Activated CD4-positive, alpha-beta T cell treated with anti-CD3 and anti-CD28 coated beads for 36 hours (primary cell): ENCODE data around the gene SS18L1. TPM values are rescaled to one million over a fixed set of nuclear protein-coding genes. Genes with fewer than 3 reads are reported as not detected.

Experiments
- ATAC-seq: fragments of 200-7000 bp; cut with Tn5 transposase; one replicate; pipeline ENCODE4 v1.10.0; 2021; ENCODE audit warnings: mild to moderate bottlenecking, moderate library complexity
- CTCF ChIA-PET: fragments of 350-600 bp; sonication (Branson Sonifier 250); formaldehyde crosslinking; loops from one replicate; lab custom pipeline; 2021; ENCODE audit warnings: antibody characterized with exemption; lab: Charles Lee
- POLR2A ChIA-PET: fragments of 350-600 bp; sonication (Branson Sonifier 250); formaldehyde crosslinking; loops from one replicate; lab custom pipeline; 2021; ENCODE audit warnings: antibody characterized with exemption, inconsistent platforms; lab: Charles Lee
- DNase-seq: peaks from one replicate; pipeline ENCODE4 v3.0.0-alpha.2; 2020
- H3K27ac Mint-ChIP-seq: one replicate; pipeline ENCODE4 v1.8.0; 2021; ENCODE audit warnings: mixed read lengths
- H3K27me3 Mint-ChIP-seq: one replicate; pipeline ENCODE4 v1.8.0; 2021; ENCODE audit warnings: mixed read lengths
- H3K36me3 Mint-ChIP-seq: one replicate; pipeline ENCODE4 v1.8.0; 2021; ENCODE audit warnings: low read depth, mixed read lengths
- H3K4me1 Mint-ChIP-seq: one replicate; pipeline ENCODE4 v1.8.0; 2021; ENCODE audit warnings: mixed read lengths
- H3K4me3 Mint-ChIP-seq: one replicate; pipeline ENCODE4 v1.8.0; 2021; ENCODE audit warnings: mild to moderate bottlenecking, moderate library complexity, mixed read lengths
- H3K9me3 Mint-ChIP-seq: one replicate; pipeline ENCODE4 v1.8.0; 2021; ENCODE audit warnings: low read depth, mixed read lengths
- intact Hi-C, 2 experiments: fragments of 100-400 bp; cut with DNase I in 1 of 2; cut with micrococcal nuclease in 1 of 2; formaldehyde crosslinking; loops; one replicate each; pipeline versions ENCODE4 v1.14.2 to v1.15.1; 2022 to 2024; cut with DNase I, micrococcal nuclease
- total RNA-seq, 2 experiments: library from RNA; stranded (reverse); gene quantifications; one replicate each; pipeline ENCODE4 v1.2.3, GENCODE V29; 2021

The SS18L1 gene
- total RNA-seq, 2 experiments from 2014 or later = 14.3 to 16.6 TPM

DNA sequence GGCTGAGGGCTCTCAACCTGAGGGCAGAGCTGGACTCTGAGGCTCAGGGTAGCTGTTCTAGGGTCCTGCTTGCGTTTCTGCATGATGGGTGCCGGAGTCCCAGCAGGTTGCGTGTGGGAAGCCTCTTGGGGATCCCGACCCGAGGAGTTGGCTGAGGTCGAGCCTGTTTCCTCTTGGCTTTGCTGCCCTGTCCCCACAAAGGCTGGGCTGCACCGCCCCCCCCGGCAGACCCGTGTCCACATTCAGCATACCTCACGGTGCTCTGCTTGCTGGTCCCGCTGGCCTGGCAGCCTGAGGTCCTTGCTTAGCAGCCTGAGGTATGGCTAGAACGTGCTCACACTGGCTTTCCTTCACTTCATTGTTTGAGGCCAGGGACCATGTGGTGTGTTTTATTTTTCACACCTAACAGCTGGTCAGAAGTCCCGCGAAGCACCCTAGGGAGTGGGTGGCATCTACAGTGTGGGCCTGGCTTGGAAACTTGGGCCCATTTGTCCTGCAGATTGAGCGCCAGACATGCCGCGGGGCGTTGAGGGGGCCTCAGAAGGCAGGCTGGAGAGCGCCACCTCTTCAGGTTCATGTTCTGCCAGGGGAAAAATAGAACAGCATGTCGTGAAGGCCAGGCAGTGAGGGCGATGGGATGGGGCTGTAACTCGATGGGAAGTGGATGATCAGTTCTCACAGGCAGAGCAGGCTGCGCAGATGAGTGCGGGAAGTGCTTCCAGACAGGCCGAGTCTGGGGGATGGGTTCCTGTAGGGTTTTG, 11.8 kb upstream of the SS18L1 start:
- peaks cover 19% of the 10 kb centered on the region for H3K4me1 Mint-ChIP-seq
- no peak overlapping the region for H3K4me3 Mint-ChIP-seq
- intact Hi-C loops = no loop called here
- peak overlapping the region; percentile 67 for H3K27ac Mint-ChIP-seq
- H3K9me3 Mint-ChIP-seq = no peaks in the 10 kb centered on the region
- no peaks in the 10 kb centered on the region for H3K27me3 Mint-ChIP-seq
- ATAC-seq (no peak), DNase-seq (no peak)
- CTCF ChIA-PET = no interaction called here
- POLR2A ChIA-PET = no interaction called here
- peaks cover 60% of the 10 kb centered on the region for H3K36me3 Mint-ChIP-seq

DNA sequence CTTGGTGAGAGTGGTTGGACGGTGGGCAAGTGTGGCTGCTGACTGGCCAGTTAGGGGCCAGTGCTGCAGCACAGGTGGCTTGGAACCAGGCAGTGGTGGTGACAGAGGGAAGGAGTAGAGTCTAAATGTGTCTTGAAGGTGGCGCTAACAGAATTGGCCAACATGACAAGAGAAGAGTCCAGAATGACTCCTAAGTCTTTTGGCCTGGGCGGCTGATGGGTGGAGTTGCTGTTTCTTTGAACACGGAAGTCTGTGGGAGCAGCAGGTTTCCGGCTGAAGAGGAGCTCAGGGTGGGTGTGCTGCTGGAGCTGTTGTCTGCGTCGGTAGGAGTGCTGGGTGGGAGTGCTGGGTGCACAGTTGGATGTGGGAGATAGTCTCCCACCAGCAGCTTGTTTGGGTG, 11.1 kb upstream of the SS18L1 start:
- Mint-ChIP-seq H3K4me1 (peaks cover 21% of the 10 kb centered on the region), H3K9me3 (no peaks in the 10 kb centered on the region), H3K4me3 (no peak overlapping the region), H3K36me3 (peaks cover 64% of the 10 kb centered on the region), H3K27ac (peak overlapping the region; percentile 67), H3K27me3 (no peaks in the 10 kb centered on the region)
- no peak for DNase-seq
- ChIA-PET CTCF (no interaction called here), POLR2A (no interaction called here)
- ATAC-seq = no peak
- intact Hi-C loops = no loop called here

DNA sequence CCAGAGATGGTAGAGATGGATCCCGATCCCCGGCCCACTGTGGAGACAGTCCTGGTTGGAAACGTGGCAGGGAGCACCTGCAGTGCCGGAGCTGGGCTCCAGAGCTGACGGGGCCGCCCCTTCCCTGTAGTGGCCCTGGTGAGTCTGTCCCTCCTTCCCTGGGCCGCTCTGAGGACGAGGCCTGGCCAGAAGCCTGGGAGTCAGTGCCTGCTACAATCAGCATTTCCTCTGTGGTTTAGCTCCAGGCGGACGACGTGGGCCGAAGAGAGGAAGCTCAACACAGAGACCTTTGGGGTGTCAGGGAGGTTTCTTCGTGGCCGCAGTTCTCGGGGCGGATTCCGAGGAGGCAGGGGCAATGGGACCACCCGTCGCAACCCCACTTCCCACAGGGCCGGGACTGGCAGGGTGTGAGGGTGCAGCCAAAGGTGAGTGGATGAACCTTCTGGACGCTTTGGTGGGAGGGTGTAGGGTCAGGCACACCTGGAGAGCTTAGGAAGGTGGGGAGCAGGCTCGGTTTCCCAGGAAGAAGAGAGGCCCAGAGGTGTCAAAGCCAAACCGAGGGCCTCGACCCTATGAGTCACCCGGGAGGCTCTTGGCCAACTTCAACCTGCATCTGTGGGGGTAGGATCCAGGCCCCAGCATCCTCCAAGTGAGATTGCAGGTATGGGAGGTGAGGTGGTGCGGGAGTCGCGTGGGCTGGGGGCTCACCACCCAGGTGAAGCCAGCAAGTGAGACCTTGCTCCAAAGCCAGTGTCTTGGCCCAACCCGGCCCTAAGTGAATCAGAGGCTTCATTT, 10.3 kb upstream of the SS18L1 start:
- intact Hi-C loops = no loop called here
- no peak for DNase-seq
- Mint-ChIP-seq H3K36me3 (peaks cover 64% of the 10 kb centered on the region), H3K9me3 (no peaks in the 10 kb centered on the region), H3K27me3 (no peaks in the 10 kb centered on the region), H3K4me3 (no peak overlapping the region), H3K4me1 (peaks cover 19% of the 10 kb centered on the region), H3K27ac (no peak overlapping the region)
- no peak for ATAC-seq
- ChIA-PET POLR2A (no interaction called here), CTCF (no interaction called here)

DNA sequence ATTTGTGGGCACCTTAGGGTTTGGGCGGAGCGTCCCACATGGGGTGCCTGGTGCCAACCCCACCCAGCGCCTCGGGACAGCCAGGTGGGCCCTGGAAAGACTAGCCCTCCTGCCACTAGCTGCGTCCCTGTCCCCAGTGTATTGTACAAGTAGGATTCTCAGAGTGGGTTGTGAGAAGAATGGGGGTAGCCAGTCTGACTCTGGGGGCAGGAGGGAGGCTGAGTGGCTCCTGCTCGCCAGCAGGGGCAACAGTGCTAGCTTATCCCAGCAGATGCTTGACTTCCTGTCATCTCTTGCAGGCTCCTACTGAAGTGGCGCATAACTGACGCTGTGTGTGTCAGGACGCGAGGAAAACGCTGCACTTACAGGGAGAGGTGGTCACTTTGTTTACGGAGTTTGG, 9.7 kb upstream of the SS18L1 start:
- Mint-ChIP-seq H3K27ac (peak overlapping the region; percentile 78), H3K4me1 (peaks cover 20% of the 10 kb centered on the region), H3K27me3 (no peaks in the 10 kb centered on the region), H3K4me3 (no peak overlapping the region), H3K36me3 (peaks cover 64% of the 10 kb centered on the region), H3K9me3 (no peaks in the 10 kb centered on the region)
- intact Hi-C loops = no loop called here
- ChIA-PET POLR2A (no interaction called here), CTCF (interaction anchor here (0.6 kb wide), 1 partner anchor 107 kb away, joined by 3 read pairs; no protein-coding TSS in a partner anchor)
- ATAC-seq (peak; percentile 46), DNase-seq (no peak)

DNA sequence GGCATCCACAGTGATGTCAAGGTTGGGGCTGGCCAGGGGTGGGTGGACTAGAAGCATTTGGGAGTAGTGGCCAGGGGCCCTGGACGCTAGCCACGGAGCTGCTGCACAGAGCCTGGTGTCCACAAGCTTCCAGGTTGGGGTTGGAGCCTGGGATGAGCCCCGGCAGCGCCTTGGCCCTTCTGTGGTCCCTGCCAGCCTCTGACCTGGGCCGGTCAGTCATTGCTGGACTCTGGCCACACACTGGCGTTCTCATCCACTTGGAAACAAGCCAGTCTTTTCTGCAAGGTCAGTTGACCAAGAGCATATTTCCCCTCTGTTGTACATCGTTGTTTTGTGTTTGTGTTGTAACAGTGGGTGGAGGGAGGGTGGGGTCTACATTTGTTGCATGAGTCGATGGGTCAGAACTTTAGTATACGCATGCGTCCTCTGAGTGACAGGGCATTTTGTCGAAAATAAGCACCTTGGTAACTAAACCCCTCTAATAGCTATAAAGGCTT, 8.8 kb upstream of the SS18L1 start:
- ChIA-PET POLR2A (no interaction called here), CTCF (interaction anchor here (1.6 to 2.0 kb wide), 4 partner anchors 10 to 124 kb away, joined by 5 to 15 read pairs (median 10); no protein-coding TSS in a partner anchor)
- Mint-ChIP-seq H3K4me1 (peaks cover 27% of the 10 kb centered on the region), H3K27ac (no peak overlapping the region), H3K9me3 (no peaks in the 10 kb centered on the region), H3K27me3 (no peaks in the 10 kb centered on the region), H3K36me3 (peaks cover 68% of the 10 kb centered on the region), H3K4me3 (no peak overlapping the region)
- no peak for DNase-seq
- intact Hi-C loops = loop anchor here in 1 of 2 experiments (5.0 kb wide), 1 partner anchor 107 kb away; no protein-coding TSS in a partner anchor
- ATAC-seq = no peak

DNA sequence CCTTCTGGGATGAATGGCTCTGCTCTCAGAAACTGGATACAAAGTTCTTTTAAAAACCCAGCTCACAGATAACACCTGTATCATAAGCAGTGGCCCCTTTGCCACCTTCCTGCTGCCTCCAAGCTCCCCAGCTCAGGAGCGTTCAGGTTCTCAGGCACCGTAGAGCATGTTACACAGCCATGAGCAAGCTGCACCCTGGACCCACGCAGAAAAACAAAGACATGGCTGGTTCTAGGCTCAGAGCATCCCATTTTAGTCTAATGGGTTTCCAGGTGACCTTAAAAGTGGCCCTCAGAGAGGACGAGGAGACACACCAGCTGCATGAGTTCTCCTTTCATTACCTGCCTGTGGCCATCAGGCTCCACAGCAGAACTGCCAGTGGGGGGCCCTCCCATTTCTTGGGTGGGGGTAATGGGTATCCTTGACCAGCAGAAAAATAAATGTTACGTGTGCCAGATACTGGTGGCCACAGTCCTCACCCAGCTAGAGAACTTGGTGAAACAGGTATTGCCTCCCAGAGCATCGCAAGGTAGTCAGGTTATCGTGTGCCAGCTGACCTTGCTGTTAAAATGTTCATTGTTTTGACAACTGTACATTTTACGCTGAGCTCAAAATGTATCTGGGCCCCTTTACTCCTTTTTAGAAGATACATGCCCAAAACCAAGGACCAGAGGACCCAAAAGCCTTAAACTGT, 7.8 kb upstream of the SS18L1 start:
- intact Hi-C loops = loop anchor here in 1 of 2 experiments (2.0 to 5.0 kb wide), 2 partner anchors 69 to 108 kb away; no protein-coding TSS in a partner anchor
- Mint-ChIP-seq H3K4me1 (peaks cover 34% of the 10 kb centered on the region), H3K27me3 (no peaks in the 10 kb centered on the region), H3K9me3 (no peaks in the 10 kb centered on the region), H3K36me3 (peaks cover 69% of the 10 kb centered on the region), H3K4me3 (no peak overlapping the region), H3K27ac (no peak overlapping the region)
- DNase-seq (no peak), ATAC-seq (no peak)
- ChIA-PET CTCF (interaction anchor here (0.6 to 2.0 kb wide), 14 partner anchors 9 to 840 kb away, joined by 3 to 15 read pairs (median 4); no protein-coding TSS in a partner anchor), POLR2A (no interaction called here)

DNA sequence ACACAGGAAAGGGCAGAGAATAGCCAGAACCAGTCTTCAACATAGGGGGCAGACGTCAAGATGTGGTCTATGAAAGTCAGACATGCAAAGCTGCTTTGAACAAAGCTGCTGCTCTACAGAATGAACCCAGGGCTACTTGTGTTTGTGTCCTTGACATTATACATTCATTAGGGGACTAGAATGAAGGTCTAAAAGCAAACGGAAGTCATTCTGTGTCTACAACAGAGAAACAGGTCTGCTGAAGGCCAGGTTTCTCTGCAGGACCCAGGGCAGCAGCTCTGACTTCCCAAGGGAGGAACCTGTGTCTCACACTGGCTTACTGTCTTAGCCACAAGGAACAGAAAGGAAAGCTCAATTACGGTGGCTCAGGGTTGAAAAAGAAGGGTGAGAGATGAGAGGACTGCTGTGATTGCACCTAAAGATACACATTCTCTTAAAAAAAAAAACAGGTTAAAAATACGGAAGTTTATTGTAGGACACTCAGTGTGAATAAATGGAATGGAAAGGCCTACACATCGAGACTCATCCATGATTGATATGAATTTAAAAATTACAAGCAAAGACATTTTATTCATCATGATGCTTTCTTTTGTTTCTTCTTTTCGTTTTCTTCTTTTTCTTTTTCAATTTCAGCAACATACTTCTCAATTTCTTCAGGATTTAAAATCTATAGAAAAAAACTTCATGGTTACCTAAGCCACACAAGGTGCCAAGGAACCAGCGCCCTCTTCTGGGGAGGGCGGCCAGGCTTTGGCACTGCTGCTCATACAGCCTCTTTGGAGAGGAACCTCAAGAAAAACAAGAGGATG, 7.1 kb upstream of the SS18L1 start:
- ChIA-PET CTCF (interaction anchor here (0.7 to 2.0 kb wide), 13 partner anchors 8 to 751 kb away, joined by 3 to 15 read pairs (median 4); no protein-coding TSS in a partner anchor), POLR2A (no interaction called here)
- ATAC-seq (peak; percentile 51), DNase-seq (peak; percentile 83)
- peak overlapping the region; percentile 75 for H3K27ac Mint-ChIP-seq
- intact Hi-C loops = loop anchor here (1.0 to 5.0 kb wide), 4 partner anchors 70 to 126 kb away; no protein-coding TSS in a partner anchor
- H3K4me1 Mint-ChIP-seq = peaks cover 41% of the 10 kb centered on the region
- H3K27me3 Mint-ChIP-seq = no peaks in the 10 kb centered on the region
- H3K4me3 Mint-ChIP-seq = no peak overlapping the region
- peaks cover 69% of the 10 kb centered on the region for H3K36me3 Mint-ChIP-seq
- no peaks in the 10 kb centered on the region for H3K9me3 Mint-ChIP-seq

DNA sequence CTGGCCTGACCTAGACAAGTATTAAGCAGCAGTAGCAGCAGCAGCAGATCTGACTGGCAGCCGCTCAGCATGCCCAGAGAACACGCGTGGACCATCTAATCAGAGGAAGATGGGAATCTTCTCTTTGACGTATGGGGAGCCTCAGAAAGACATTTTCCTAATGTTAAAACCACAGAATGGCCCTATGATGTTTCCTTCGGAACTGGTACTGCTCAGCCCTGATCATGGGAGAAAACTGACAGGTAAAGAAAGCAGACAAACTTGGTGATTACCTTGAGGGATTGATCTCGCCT, 6.5 kb upstream of the SS18L1 start:
- POLR2A ChIA-PET = no interaction called here
- H3K27ac Mint-ChIP-seq = peak overlapping the region; percentile 75
- peaks cover 45% of the 10 kb centered on the region for H3K4me1 Mint-ChIP-seq
- DNase-seq (no peak), ATAC-seq (no peak)
- peaks cover 71% of the 10 kb centered on the region for H3K36me3 Mint-ChIP-seq
- intact Hi-C loops = loop anchor here (1.0 to 5.0 kb wide), 4 partner anchors 70 to 127 kb away; no protein-coding TSS in a partner anchor
- H3K9me3 Mint-ChIP-seq = no peaks in the 10 kb centered on the region
- CTCF ChIA-PET = interaction anchor here (0.6 to 2.0 kb wide), 8 partner anchors 8 to 1402 kb away, joined by 3 to 15 read pairs (median 5); no protein-coding TSS in a partner anchor
- no peak overlapping the region for H3K4me3 Mint-ChIP-seq
- no peaks in the 10 kb centered on the region for H3K27me3 Mint-ChIP-seq

DNA sequence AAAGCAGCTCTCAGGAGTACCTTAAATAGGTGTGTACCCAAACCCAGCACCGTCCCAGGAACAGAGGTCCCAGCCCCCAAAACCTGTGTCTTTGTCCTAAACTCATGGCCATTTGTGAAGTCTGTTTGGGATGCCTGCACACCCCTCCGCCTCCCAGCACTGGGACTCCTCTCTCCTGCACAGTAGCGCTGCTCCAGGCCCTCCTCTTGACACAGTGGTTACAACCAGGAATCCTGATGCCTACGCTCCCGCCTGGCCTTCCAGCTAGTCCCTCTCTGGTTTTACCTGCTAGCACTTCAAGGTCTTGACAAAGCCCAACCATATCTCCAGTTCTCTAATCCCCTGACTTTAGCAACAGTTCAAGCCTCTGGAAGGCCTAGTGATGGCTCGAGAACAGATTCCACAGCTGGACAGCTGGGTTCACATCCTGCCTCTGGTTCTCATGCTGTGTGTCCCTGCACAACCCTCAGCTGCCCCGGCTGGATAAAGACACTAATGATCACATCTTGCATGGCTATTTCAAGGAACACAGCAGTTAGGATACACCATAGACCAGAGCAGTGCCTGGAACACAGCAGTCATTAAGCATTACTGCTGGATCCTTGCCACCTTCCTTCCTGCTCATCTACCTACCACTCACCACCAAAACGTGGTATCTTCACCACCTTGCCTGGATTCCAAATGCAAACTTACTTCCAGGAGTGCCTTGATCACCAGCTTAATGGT, 5.9 kb upstream of the SS18L1 start:
- intact Hi-C loops = loop anchor here (1.0 to 5.0 kb wide), 4 partner anchors 71 to 127 kb away; no protein-coding TSS in a partner anchor
- Mint-ChIP-seq H3K4me3 (no peak overlapping the region), H3K9me3 (no peaks in the 10 kb centered on the region), H3K27ac (peak overlapping the region; percentile 44), H3K27me3 (no peaks in the 10 kb centered on the region), H3K36me3 (peaks cover 70% of the 10 kb centered on the region), H3K4me1 (peaks cover 42% of the 10 kb centered on the region)
- POLR2A ChIA-PET = interaction anchor here (0.6 to 0.8 kb wide), 2 partner anchors 13 to 124 kb away, joined by 3 to 14 read pairs; no protein-coding TSS in a partner anchor
- DNase-seq = no peak
- CTCF ChIA-PET = interaction anchor here (0.6 to 1.7 kb wide), 9 partner anchors 8 to 1401 kb away, joined by 3 to 8 read pairs (median 5); partner anchors contain the start of gene LSM14B
- ATAC-seq = no peak

DNA sequence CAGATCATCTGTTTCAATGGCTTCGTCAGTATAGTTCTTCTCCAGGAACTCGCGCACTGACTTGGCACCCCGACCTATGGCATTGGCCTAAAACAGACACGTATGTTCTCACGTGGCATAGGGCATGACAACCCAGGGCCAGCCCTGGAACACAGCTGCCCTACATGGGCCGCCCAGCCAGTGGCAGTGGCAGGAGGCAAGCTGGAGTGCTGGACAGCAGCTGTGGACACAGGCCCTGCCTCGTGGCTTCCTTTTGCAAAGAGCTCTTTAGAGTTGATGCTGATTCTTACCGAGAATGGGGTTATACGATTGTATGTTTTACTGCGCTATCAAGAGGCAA, 5.4 kb upstream of the SS18L1 start:
- CTCF ChIA-PET = interaction anchor here (0.9 to 1.7 kb wide), 8 partner anchors 9 to 127 kb away, joined by 3 to 8 read pairs (median 5); partner anchors contain the start of gene LSM14B

More for the DNA sequence above, 5.4 kb upstream of the SS18L1 start:
- POLR2A ChIA-PET = interaction anchor here (0.6 to 0.8 kb wide), 2 partner anchors 12 to 125 kb away, joined by 3 to 14 read pairs; no protein-coding TSS in a partner anchor
- Mint-ChIP-seq H3K36me3 (peaks cover 67% of the 10 kb centered on the region), H3K27ac (no peak overlapping the region), H3K4me3 (no peak overlapping the region), H3K27me3 (no peaks in the 10 kb centered on the region), H3K4me1 (peaks cover 41% of the 10 kb centered on the region), H3K9me3 (no peaks in the 10 kb centered on the region)
- intact Hi-C loops = loop anchor here in 1 of 2 experiments (5.0 kb wide), 1 partner anchor 111 kb away; no protein-coding TSS in a partner anchor
- ATAC-seq = no peak
- no peak for DNase-seq
